ENCODE measurements around the gene POLR3K. TPM values are rescaled to one million over a fixed set of nuclear protein-coding genes. Genes with fewer than 3 reads are reported as not detected.

The POLR3K gene
- total and polyA plus RNA-seq, 2 experiments from 2014 or later: 2.2 to 17.2 TPM

GRCh38 chr16:97822-98221 is 44.4 kb upstream of the POLR3K start:
- WGBS, 2 experiments (ENCODE audit: low coverage in 1 of 2, low lambda C conversion rate in 2 of 2, missing lambda C conversion rate in 2 of 2): 82 to 85% methylated on average over 8 of the region's 8 CpGs
- Histone ChIP-seq H3K9me3 (ENCODE audit: low read depth) (no peaks in the 10 kb centered on the region), H3F3A (ENCODE audit: insufficient read depth) (0 out of 2 replicates have a peak, but pooled peaks cover 5% of the 10 kb centered on the region), H2AFZ (no peak overlapping the region), H4K20me1 (ENCODE audit: insufficient read depth) (no peaks in the 10 kb centered on the region), H3K36me3 (ENCODE audit: low read depth) (no peaks in the 10 kb centered on the region; the same call in 1 of the 2 replicates), H3K4me1 (ENCODE audit: insufficient read depth) (0 out of 2 replicates have a peak, but pooled peaks cover 5% of the 10 kb centered on the region), H3K9me2 (ENCODE audit: insufficient read depth) (no peaks in the 10 kb centered on the region), H3K4me2 (ENCODE audit: unreplicated experiment) (no peak overlapping the region), H3K27me3 (replicated peaks; ENCODE audit: insufficient read depth) (no peaks in the 10 kb centered on the region), H3K4me3 (no peak overlapping the region), H3K27ac (no peak overlapping the region), H3K9ac (no peak overlapping the region), H3K79me2 (ENCODE audit: insufficient read depth) (no peaks in the 10 kb centered on the region)
- no peak for TF ChIP-seq EZH2phosphoT487 (IDR thresholded peaks at IDR 0.05; ENCODE audit: insufficient read depth, low read depth)
- no peak for TF ChIP-seq EZH2 (IDR thresholded peaks at IDR 0.05; ENCODE audit: insufficient read depth, poor library complexity, severe bottlenecking)
- in situ Hi-C loops (cut with MboI): no loop called here
- peak; percentile 39 for DNase-seq

DNA sequence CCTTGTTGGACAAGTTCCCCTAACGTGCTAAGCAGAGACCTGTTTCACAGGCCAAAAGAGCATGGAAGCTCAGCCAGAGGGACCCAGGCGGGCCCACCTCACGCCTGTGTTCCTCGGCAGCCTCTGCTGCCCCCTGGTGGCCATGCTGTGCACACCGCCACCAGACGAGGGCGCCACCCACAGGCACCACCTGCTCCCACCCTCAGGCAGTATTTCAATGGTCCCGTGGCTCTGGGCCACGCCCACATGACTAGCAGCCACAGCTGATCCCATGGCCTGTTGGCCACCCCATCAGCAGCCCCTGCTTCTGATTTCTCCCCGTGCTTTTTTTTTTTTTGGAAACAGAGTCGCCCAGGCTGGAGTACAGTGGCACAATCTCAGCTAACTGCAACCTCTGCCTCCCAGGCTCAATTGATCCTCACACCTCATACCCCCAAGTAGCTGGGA is 43.5 kb upstream of the POLR3K start:
- 0 out of 2 replicates have a peak, but pooled peaks cover 5% of the 10 kb centered on the region for H3F3A ChIP-seq (ENCODE audit: insufficient read depth)
- no peaks in the 10 kb centered on the region; the same call in 1 of the 2 replicates for H3K36me3 ChIP-seq (ENCODE audit: low read depth)
- 0 out of 2 replicates have a peak, but pooled peaks cover 5% of the 10 kb centered on the region for H3K4me1 ChIP-seq (ENCODE audit: insufficient read depth)
- TF ChIP-seq EZH2phosphoT487 (IDR thresholded peaks at IDR 0.05; ENCODE audit: insufficient read depth, low read depth) (no peak), EZH2 (IDR thresholded peaks at IDR 0.05; ENCODE audit: insufficient read depth, poor library complexity, severe bottlenecking) (no peak)
- no peaks in the 10 kb centered on the region for H4K20me1 ChIP-seq (ENCODE audit: insufficient read depth)
- no peak overlapping the region for H2AFZ ChIP-seq
- 2% methylated on average over 11 of the region's 11 CpGs for WGBS, 2 experiments (ENCODE audit: low coverage in 1 of 2, low lambda C conversion rate in 2 of 2, missing lambda C conversion rate in 2 of 2)
- no peaks in the 10 kb centered on the region for H3K79me2 ChIP-seq (ENCODE audit: insufficient read depth)
- H3K9me3 ChIP-seq (ENCODE audit: low read depth): no peaks in the 10 kb centered on the region
- in situ Hi-C loops (cut with MboI): no loop called here
- H3K27me3 ChIP-seq (replicated peaks; ENCODE audit: insufficient read depth): no peaks in the 10 kb centered on the region
- H3K4me3 ChIP-seq: no peak overlapping the region
- DNase-seq: peak; percentile 96
- H3K9me2 ChIP-seq (ENCODE audit: insufficient read depth): no peaks in the 10 kb centered on the region
- H3K9ac ChIP-seq: no peak overlapping the region
- H3K4me2 ChIP-seq (ENCODE audit: unreplicated experiment): no peak overlapping the region
- H3K27ac ChIP-seq: no peak overlapping the region

DNA sequence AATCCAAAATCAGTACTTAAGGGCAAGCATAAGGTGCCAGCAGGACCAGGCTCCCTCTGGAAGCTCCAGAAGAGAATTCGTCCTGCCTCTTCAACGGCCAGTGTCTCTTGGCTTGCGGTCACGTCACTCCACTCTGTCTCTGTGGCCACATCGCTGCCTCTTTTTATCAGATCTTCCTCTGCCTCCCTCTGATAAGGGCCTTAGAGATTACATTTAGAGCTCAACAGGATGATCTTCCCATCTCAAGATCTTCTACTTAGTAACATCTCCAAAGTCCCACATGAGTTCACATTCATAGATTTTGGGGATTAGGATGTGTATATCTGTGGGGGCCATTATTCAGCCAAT is 41.5 kb upstream of the POLR3K start:
- H3K9me3 ChIP-seq (ENCODE audit: low read depth): no peaks in the 10 kb centered on the region
- no peak overlapping the region for H3K27ac ChIP-seq
- in situ Hi-C loops (cut with MboI): no loop called here
- TF ChIP-seq EZH2 (IDR thresholded peaks at IDR 0.05; ENCODE audit: insufficient read depth, poor library complexity, severe bottlenecking) (no peak), EZH2phosphoT487 (IDR thresholded peaks at IDR 0.05; ENCODE audit: insufficient read depth, low read depth) (no peak)
- 0 out of 2 replicates have a peak, but pooled peaks cover 5% of the 10 kb centered on the region for H3F3A ChIP-seq (ENCODE audit: insufficient read depth)
- H2AFZ ChIP-seq: no peak overlapping the region
- no peaks in the 10 kb centered on the region for H3K27me3 ChIP-seq (replicated peaks; ENCODE audit: insufficient read depth)
- no peak for DNase-seq
- H3K9me2 ChIP-seq (ENCODE audit: insufficient read depth): no peaks in the 10 kb centered on the region
- no peaks in the 10 kb centered on the region for H3K79me2 ChIP-seq (ENCODE audit: insufficient read depth)
- 93 to 98% methylated on average over 5 of the region's 5 CpGs for WGBS, 2 experiments (ENCODE audit: low coverage in 1 of 2, low lambda C conversion rate in 2 of 2, missing lambda C conversion rate in 2 of 2)
- no peaks in the 10 kb centered on the region; the same call in 1 of the 2 replicates for H3K36me3 ChIP-seq (ENCODE audit: low read depth)
- no peaks in the 10 kb centered on the region for H4K20me1 ChIP-seq (ENCODE audit: insufficient read depth)
- no peak overlapping the region for H3K4me3 ChIP-seq
- 0 out of 2 replicates have a peak, but pooled peaks cover 5% of the 10 kb centered on the region for H3K4me1 ChIP-seq (ENCODE audit: insufficient read depth)
- no peak overlapping the region for H3K4me2 ChIP-seq (ENCODE audit: unreplicated experiment)
- no peak overlapping the region for H3K9ac ChIP-seq

- WGBS, 2 experiments (ENCODE audit: low coverage in 1 of 2, low lambda C conversion rate in 2 of 2, missing lambda C conversion rate in 2 of 2): 81% methylated on average over 15 of the region's 15 CpGs
- no peaks in the 10 kb centered on the region for H4K20me1 ChIP-seq (ENCODE audit: insufficient read depth)
- no peak overlapping the region for H3K4me2 ChIP-seq (ENCODE audit: unreplicated experiment)
- in situ Hi-C loops (cut with MboI): no loop called here
- TF ChIP-seq EZH2phosphoT487 (IDR thresholded peaks at IDR 0.05; ENCODE audit: insufficient read depth, low read depth): no peak
- no peak for TF ChIP-seq EZH2 (IDR thresholded peaks at IDR 0.05; ENCODE audit: insufficient read depth, poor library complexity, severe bottlenecking)
- H2AFZ ChIP-seq: no peak overlapping the region
- no peaks in the 10 kb centered on the region for H3K27me3 ChIP-seq (replicated peaks; ENCODE audit: insufficient read depth)
- 0 out of 2 replicates have a peak, but pooled peaks cover 5% of the 10 kb centered on the region for H3K4me1 ChIP-seq (ENCODE audit: insufficient read depth)
- H3K4me3 ChIP-seq: no peak overlapping the region
- 0 out of 2 replicates have a peak, but pooled peaks cover 5% of the 10 kb centered on the region for H3F3A ChIP-seq (ENCODE audit: insufficient read depth)
- no peaks in the 10 kb centered on the region for H3K79me2 ChIP-seq (ENCODE audit: insufficient read depth)
- no peaks in the 10 kb centered on the region; the same call in 1 of the 2 replicates for H3K36me3 ChIP-seq (ENCODE audit: low read depth)
- H3K9ac ChIP-seq: no peak overlapping the region
- H3K9me2 ChIP-seq (ENCODE audit: insufficient read depth): no peaks in the 10 kb centered on the region
- no peak overlapping the region for H3K27ac ChIP-seq
- no peaks in the 10 kb centered on the region for H3K9me3 ChIP-seq (ENCODE audit: low read depth)
- no peak for DNase-seq
These were observed 39.3 kb upstream of the POLR3K start for GRCh38 chr16:92431-93339.
